H1 (cell line): ENCODE data around the gene TNIP3. TPM values are rescaled to one million over a fixed set of nuclear protein-coding genes. Genes with fewer than 3 reads are reported as not detected.

ENCODE experiments used
- CTCF ChIA-PET: fragments of 300-600 bp; sonication (Branson Sonifier 250); formaldehyde crosslinking; loops from one replicate; lab custom pipeline; 2021; ENCODE audit not compliant: partially characterized antibody; lab: Charles Lee
- POLR2A ChIA-PET: fragments of 300-600 bp; sonication (Branson Sonifier 250); formaldehyde crosslinking; loops from one replicate; lab custom pipeline; 2021; ENCODE audit warnings: inconsistent platforms; ENCODE audit not compliant: partially characterized antibody; lab: Charles Lee
- DNase-seq, 2 experiments: peaks; one replicate each; pipeline versions ENCODE4 v3.0.0 to v3.0.0-alpha.2; 2010 to 2022; ENCODE audit warnings: low spot score in 2 of 2, low read depth in 1 of 2, mixed read lengths in 1 of 2
- FAIRE-seq: peaks from 2 replicates; lab custom pipeline; 2011; peaks lifted over from hg19 to GRCh38; lab: Jason Lieb, UNC
- H2AFZ ChIP-seq: 2 replicates; pipeline ENCODE4 v1.8.1; 2012; ENCODE audit warnings: low read length, inconsistent platforms
- H2AK5ac ChIP-seq: 2 replicates; pipeline ENCODE4 v1.6.1; 2013; ENCODE audit warnings: low read depth, low read length
- H2BK120ac ChIP-seq: replicated peaks from 2 replicates; pipeline ENCODE3; 2013; ENCODE audit warnings: low read depth, low read length, inconsistent platforms
- H2BK12ac ChIP-seq: 2 replicates; pipeline ENCODE4 v1.6.1; 2013; ENCODE audit warnings: low read depth, low read length
- H2BK15ac ChIP-seq: 2 replicates; pipeline ENCODE4 v1.6.1; 2013; ENCODE audit warnings: low read length
- H2BK20ac ChIP-seq: 2 replicates; pipeline ENCODE4 v1.6.1; 2013; ENCODE audit warnings: low read length
- H2BK5ac ChIP-seq: 2 replicates; pipeline ENCODE4 v1.6.1; 2013; ENCODE audit warnings: low read depth, low read length
- H3K14ac ChIP-seq: 2 replicates; pipeline ENCODE4 v1.6.1; 2013; ENCODE audit warnings: inconsistent platforms; ENCODE audit not compliant: insufficient read length
- H3K18ac ChIP-seq: 2 replicates; pipeline ENCODE4 v1.6.1; 2013; ENCODE audit warnings: low read length; ENCODE audit errors: extremely low read depth
- H3K23ac ChIP-seq: 2 replicates; pipeline ENCODE4 v1.6.1; 2013; ENCODE audit warnings: inconsistent platforms; ENCODE audit not compliant: insufficient read length
- H3K23me2 ChIP-seq: 2 replicates; pipeline ENCODE4 v1.6.1; 2013; ENCODE audit warnings: low read depth, low read length
- H3K27ac ChIP-seq: 2 replicates; pipeline ENCODE4 v1.6.1; 2011; ENCODE audit warnings: low read depth, low read length, inconsistent platforms
- H3K27me3 ChIP-seq, 4 experiments: replicated peaks in 1 of 4; 1 replicate in 1 of 4; 2 replicates in 3 of 4; pipeline versions ENCODE4 v1.6.1 to v1.8.1; 2011 to 2013; ENCODE audit warnings: low read length in 3 of 4, mild to moderate bottlenecking in 3 of 4, inconsistent platforms in 2 of 4, mixed read lengths in 2 of 4, moderate library complexity in 1 of 4; ENCODE audit not compliant: control insufficient read depth in 3 of 4, insufficient read depth in 3 of 4; ENCODE audit errors: extremely low read depth in 1 of 4
- H3K36me3 ChIP-seq, 4 experiments: 2 replicates each; pipeline versions ENCODE4 v1.6.1 to v1.8.1; 2011 to 2013; ENCODE audit warnings: mild to moderate bottlenecking in 4 of 4, low read length in 3 of 4, moderate library complexity in 2 of 4, control low read depth in 1 of 4, inconsistent platforms in 1 of 4; ENCODE audit not compliant: insufficient read depth in 4 of 4, control insufficient read depth in 2 of 4
- H3K4ac ChIP-seq: replicated peaks from 2 replicates; pipeline ENCODE3; 2013; ENCODE audit warnings: low read length, low read depth, mixed read lengths, inconsistent platforms; ENCODE audit not compliant: insufficient read length
- H3K4me1 ChIP-seq, 4 experiments: replicated peaks in 1 of 4; 1 replicate in 1 of 4; 2 replicates in 3 of 4; pipeline versions ENCODE4 v1.6.1 to v1.8.1; 2011 to 2013; ENCODE audit warnings: low read length in 3 of 4, inconsistent platforms in 2 of 4, mixed read lengths in 1 of 4; ENCODE audit not compliant: insufficient read depth in 4 of 4, control insufficient read depth in 3 of 4
- H3K4me2 ChIP-seq, 2 experiments: 2 replicates each; pipeline versions ENCODE4 v1.6.1 to v1.8.1; 2011 to 2013; ENCODE audit warnings: low read depth in 2 of 2, low read length in 2 of 2, control low read depth in 1 of 2, inconsistent platforms in 1 of 2, mild to moderate bottlenecking in 1 of 2; ENCODE audit not compliant: insufficient read depth in 1 of 2
- H3K4me3 ChIP-seq, 4 experiments: fragments of 200-600, 300-600 bp in 1 of 4; sonication (generic), shearing (Covaris generic), sonication (Bioruptor Twin) in 1 of 4; 2 replicates each; pipeline versions ENCODE4 v1.5.1 to v1.8.1; 2011 to 2016; ENCODE audit warnings: low read length in 4 of 4, low read depth in 3 of 4, control low read depth in 2 of 4, inconsistent platforms in 2 of 4, mild to moderate bottlenecking in 2 of 4, mixed read lengths in 1 of 4, moderate library complexity in 1 of 4; ENCODE audit not compliant: insufficient read depth in 2 of 4; ENCODE audit errors: extremely low read depth in 1 of 4
- H3K56ac ChIP-seq: replicated peaks from 2 replicates; pipeline ENCODE3; 2013; ENCODE audit warnings: low read depth, mild to moderate bottlenecking, mixed read lengths, low read length, inconsistent platforms; ENCODE audit not compliant: insufficient read length
- H3K79me1 ChIP-seq: 2 replicates; pipeline ENCODE4 v1.6.1; 2013; ENCODE audit warnings: low read depth, low read length, control low read depth
- H3K79me2 ChIP-seq, 2 experiments: 2 replicates each; pipeline versions ENCODE4 v1.6.1 to v1.8.1; 2012 to 2013; ENCODE audit warnings: low read length in 2 of 2, mild to moderate bottlenecking in 2 of 2, inconsistent platforms in 1 of 2; ENCODE audit not compliant: insufficient read depth in 2 of 2, control insufficient read depth in 1 of 2
- H3K9ac ChIP-seq, 4 experiments: replicated peaks in 1 of 4; 1 replicate in 1 of 4; 2 replicates in 3 of 4; pipeline versions ENCODE4 v1.6.1 to v1.8.1; 2011 to 2013; ENCODE audit warnings: low read depth in 3 of 4, low read length in 3 of 4, control low read depth in 2 of 4, mild to moderate bottlenecking in 2 of 4, moderate library complexity in 2 of 4, inconsistent platforms in 1 of 4; ENCODE audit errors: extremely low read depth in 1 of 4
- H3K9me3 ChIP-seq, 2 experiments: 2 replicates each; pipeline versions ENCODE4 v1.6.1 to v1.8.1; 2012 to 2013; ENCODE audit warnings: mild to moderate bottlenecking in 2 of 2, moderate library complexity in 2 of 2, control low read depth in 1 of 2, inconsistent platforms in 1 of 2, low read depth in 1 of 2, low read length in 1 of 2, mixed read lengths in 1 of 2; ENCODE audit not compliant: insufficient read depth in 2 of 2
- H4K20me1 ChIP-seq, 2 experiments: replicated peaks in 1 of 2; 2 replicates each; pipeline versions ENCODE3 to v1.8.1; 2011 to 2013; ENCODE audit warnings: inconsistent platforms in 2 of 2, low read length in 2 of 2, mild to moderate bottlenecking in 1 of 2; ENCODE audit not compliant: insufficient read depth in 2 of 2, control insufficient read depth in 1 of 2
- H4K5ac ChIP-seq: 2 replicates; pipeline ENCODE4 v1.6.1; 2013; ENCODE audit warnings: low read length, low read depth, mixed read lengths, inconsistent platforms; ENCODE audit not compliant: insufficient read length
- H4K8ac ChIP-seq: 2 replicates; pipeline ENCODE4 v1.8.0; 2013; ENCODE audit warnings: mild to moderate bottlenecking, moderate library complexity, low read length, inconsistent platforms; ENCODE audit not compliant: insufficient read depth; ENCODE audit errors: extremely low read depth
- H4K91ac ChIP-seq: replicated peaks from 2 replicates; pipeline ENCODE3; 2013; ENCODE audit warnings: low read length, mixed read lengths, inconsistent platforms; ENCODE audit not compliant: insufficient read length
- BRCA1 ChIP-seq: IDR thresholded peaks from 2 replicates; pipeline ENCODE4 v1.6.1; 2012; ENCODE audit warnings: low read depth, low read length, improper control_type of control experiment
- EGR1 ChIP-seq: IDR thresholded peaks from 2 replicates; pipeline ENCODE4 v1.6.1; 2011; ENCODE audit warnings: low read depth, low read length, borderline replicate concordance
- PHF8 ChIP-seq: fragments of 200-600 bp; sonication (generic); conservative IDR thresholded peaks from 2 replicates; pipeline ENCODE4 v1.7.1; 2012; ENCODE audit warnings: low read depth, mild to moderate bottlenecking, inconsistent platforms, low read length, moderate library complexity
- WGBS, 2 experiments: shearing (Covaris generic) in 1 of 2; methylation state at CpG; one replicate each; pipeline versions ENCODE4 v1.1.6 to v1.1.7; 2013 to 2015; ENCODE audit warnings: low lambda C conversion rate in 2 of 2, mixed read lengths in 2 of 2, inconsistent platforms in 1 of 2, low coverage in 1 of 2, missing lambda C conversion rate in 1 of 2; ENCODE audit not compliant: insufficient replicate concordance in 2 of 2, insufficient coverage in 1 of 2, insufficient read length in 1 of 2; ENCODE audit errors: extremely low coverage in 1 of 2, missing lambda C conversion rate in 1 of 2; 5-methylcytosine and 5-hydroxymethylcytosine counted together
- polyA plus RNA-seq, 7 experiments: library from polyadenylated mRNA; depleted of rRNA in 3 of 7; stranded (reverse) in 5 of 7; unstranded in 2 of 7; fragments of >200 nt in 5 of 7; fragments of 200-250 nt in 2 of 7; gene quantifications; 1 replicate in 5 of 7; 2 replicates in 1 of 7; 4 replicates in 1 of 7; pipeline versions ENCODE4 v1.2.1 to v1.2.3, GENCODE V29; 2011 to 2013; ENCODE audit warnings: missing spikeins in 2 of 7, mixed read lengths in 2 of 7
- total RNA-seq: library from RNA; stranded (reverse); fragmentation: NEBNext Ultra II Directional; extraction: Animal tissue kit (Norgen Biotek cat#: 25700); gene quantifications from 2 replicates; pipeline ENCODE4 v1.2.1, GENCODE V29; 2021
- TF ChIP-seq, protein P1 (sequence below): IDR thresholded peaks from 2 replicates; pipeline ENCODE4 v1.6.1; 2011; ENCODE audit warnings: low read depth, mild to moderate bottlenecking, low read length; ENCODE audit not compliant: insufficient read depth
- TF ChIP-seq, protein P2 (sequence below): IDR thresholded peaks from 2 replicates; pipeline ENCODE4 v1.6.1; 2012; ENCODE audit warnings: low read length, inconsistent platforms

The TNIP3 gene
- total and polyA plus RNA-seq, 2 of the 8 experiments (the other 6 are each of a cell fraction or from before 2014, with no cell fraction given) = not detected

DNA sequence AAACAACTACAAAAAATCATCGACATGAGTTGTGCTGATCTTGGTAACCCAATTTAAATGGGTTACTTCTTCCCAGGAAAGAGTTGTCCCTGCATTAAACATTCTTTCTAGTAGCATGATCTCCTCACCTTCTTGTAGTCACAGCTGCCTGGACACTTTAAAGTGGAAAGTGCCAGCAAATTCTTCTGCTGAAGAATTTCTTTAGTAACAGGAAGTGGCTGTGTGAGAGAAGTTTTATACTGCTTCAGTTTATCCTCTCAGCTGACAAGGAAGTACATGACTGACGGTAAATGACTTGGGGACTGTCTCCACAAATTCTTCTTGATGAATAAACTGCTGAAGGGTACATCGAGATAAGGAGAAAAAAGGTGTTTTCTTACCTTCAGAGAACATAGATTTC is 18.2 kb upstream of the TNIP3 start:
- FAIRE-seq = no peak

More for the DNA sequence above, 18.2 kb upstream of the TNIP3 start:
- Histone ChIP-seq H3K9me3 (peaks cover 0 to 4% of the 10 kb centered on the region in 2 experiments; a peak in 1 of 4 replicates), H3K27me3 (no peaks in the 10 kb centered on the region), H3K36me3 (no peaks in the 10 kb centered on the region), H3K56ac (no peak overlapping the region), H4K20me1 (no peaks in the 10 kb centered on the region), H4K5ac (no peak overlapping the region), H3K27ac (no peak overlapping the region), H3K4me1 (peaks cover 0 to 6% (median 3%) of the 10 kb centered on the region in 4 experiments; a peak in 2 of 7 replicates), H2AK5ac (no peak overlapping the region), H2BK15ac (no peak overlapping the region), H3K23me2 (no peaks in the 10 kb centered on the region), H2AFZ (peak overlapping the region; percentile 76; the same call in 1 of the 2 replicates), H4K91ac (no peak overlapping the region), H2BK120ac (no peak overlapping the region), H2BK12ac (no peak overlapping the region), H3K14ac (no peak overlapping the region), H2BK20ac (no peak overlapping the region), H2BK5ac (no peak overlapping the region), H4K8ac (no peak overlapping the region), H3K4ac (no peak overlapping the region), H3K4me2 (no peak overlapping the region), H3K9ac (no peak overlapping the region), H3K23ac (no peak overlapping the region), H3K79me1 (no peaks in the 10 kb centered on the region), H3K4me3 (no peak overlapping the region), H3K18ac (no peak overlapping the region), H3K79me2 (no peaks in the 10 kb centered on the region)
- ChIA-PET CTCF (interaction anchor here (1.1 to 3.2 kb wide), 3 partner anchors 10 to 189 kb away, joined by 3 to 22 read pairs (median 3); no protein-coding TSS in a partner anchor), POLR2A (no interaction called here)
- TF ChIP-seq PHF8 = no peak
- TF ChIP-seq BRCA1 = no peak
- TF ChIP-seq, protein P1, sequence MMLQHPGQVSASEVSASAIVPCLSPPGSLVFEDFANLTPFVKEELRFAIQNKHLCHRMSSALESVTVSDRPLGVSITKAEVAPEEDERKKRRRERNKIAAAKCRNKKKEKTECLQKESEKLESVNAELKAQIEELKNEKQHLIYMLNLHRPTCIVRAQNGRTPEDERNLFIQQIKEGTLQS = no peak
- TF ChIP-seq, protein P2, sequence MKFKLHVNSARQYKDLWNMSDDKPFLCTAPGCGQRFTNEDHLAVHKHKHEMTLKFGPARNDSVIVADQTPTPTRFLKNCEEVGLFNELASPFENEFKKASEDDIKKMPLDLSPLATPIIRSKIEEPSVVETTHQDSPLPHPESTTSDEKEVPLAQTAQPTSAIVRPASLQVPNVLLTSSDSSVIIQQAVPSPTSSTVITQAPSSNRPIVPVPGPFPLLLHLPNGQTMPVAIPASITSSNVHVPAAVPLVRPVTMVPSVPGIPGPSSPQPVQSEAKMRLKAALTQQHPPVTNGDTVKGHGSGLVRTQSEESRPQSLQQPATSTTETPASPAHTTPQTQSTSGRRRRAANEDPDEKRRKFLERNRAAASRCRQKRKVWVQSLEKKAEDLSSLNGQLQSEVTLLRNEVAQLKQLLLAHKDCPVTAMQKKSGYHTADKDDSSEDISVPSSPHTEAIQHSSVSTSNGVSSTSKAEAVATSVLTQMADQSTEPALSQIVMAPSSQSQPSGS = no peak
- no peak for TF ChIP-seq EGR1
- no peak for DNase-seq
- 90% methylated on average over 3 of the region's 3 CpGs; no CpG with 5 or more reads in 1 of the 2 experiments for WGBS, 2 experiments
